OCI-LY3 (cell line): Measurements from ENCODE around the gene CALML4.

Experiments
- CTCF ChIP-seq: fragments of 200-600, 300-600 bp; sonication (generic); IDR thresholded peaks from 2 replicates; pipeline ENCODE4 v1.5.1; 2014; ENCODE audit warnings: antibody characterized with exemption, low read length, low read depth
- EZH2phosphoT487 ChIP-seq: fragments of 200-600 bp; shearing (Covaris generic); IDR thresholded peaks from 2 replicates; pipeline ENCODE4 v1.6.1; 2018; ENCODE audit warnings: antibody characterized with exemption, mixed run types, low read depth

GRCh38 chr15:68157074-68157473 lies 48.1 kb downstream of the CALML4 start:
- TF ChIP-seq CTCF (no peak), EZH2phosphoT487 (no peak)
